Measurements from ENCODE around the gene HEXA. TPM values are rescaled to one million over a fixed set of nuclear protein-coding genes. Genes with fewer than 3 reads are reported as not detected.
"Not testable (repeated sequence)": the region's sequence is repeated elsewhere in the genome, so short reads cannot be mapped to it uniquely, and the experiment has no call there.

Gene HEXA
- total RNA-seq, 4 donors from 2014 or later, result 51.0 to 59.3 (median 53.6) TPM

DNA sequence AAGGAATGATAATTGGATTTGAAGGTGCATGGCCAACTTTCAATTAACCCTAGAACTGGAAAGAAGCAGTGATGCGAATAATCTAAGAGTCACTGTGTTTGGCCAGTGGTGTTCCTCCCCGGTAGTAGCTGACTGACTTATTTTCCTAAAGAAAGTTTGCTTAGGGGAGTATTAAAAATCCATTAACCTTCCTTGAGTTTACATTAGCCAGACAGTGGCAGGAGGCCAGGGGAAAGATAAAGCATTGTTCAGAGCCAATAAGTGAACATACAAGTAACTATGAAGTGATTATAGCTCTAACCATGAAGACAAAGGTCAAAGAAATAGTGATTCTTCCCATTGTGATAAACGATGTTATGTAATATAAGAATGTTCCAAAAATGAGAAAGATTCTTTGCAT lies 13.4 kb upstream of the HEXA start:
- H3K36me3 ChIP-seq, result no peaks in the 10 kb centered on the region
- peaks cover 0 to 9% (median 0%) of the 10 kb centered on the region in 4 donors for H3K4me1 ChIP-seq
- no peak overlapping the region for H3K27ac ChIP-seq (replicated peaks in 1 of 4)
- 19% methylated on average over 3 of the region's 3 CpGs for WGBS
- intact Hi-C loops (cut with DNase I), result no loop called here
- DNase-seq (ENCODE audit: extremely low spot score), result no peak
- no peak overlapping the region for H3K4me3 ChIP-seq
- no peak for TF ChIP-seq CTCF (IDR thresholded peaks at IDR 0.05)
- no peak for TF ChIP-seq EP300 (IDR thresholded peaks at IDR 0.05)
- no peak for TF ChIP-seq POLR2A (IDR thresholded peaks at IDR 0.05; ENCODE audit: low read depth)
- TF ChIP-seq POLR2AphosphoS5 (IDR thresholded peaks at IDR 0.05), result no peak
- H3K9me3 ChIP-seq, result no peaks in the 10 kb centered on the region
- peaks cover 0 to 40% (median 1%) of the 10 kb centered on the region in 4 donors for H3K27me3 ChIP-seq

GRCh38 chr15:72387741-72388140 lies 11.9 kb upstream of the HEXA start:
- DNase-seq (ENCODE audit: extremely low spot score), result no peak
- intact Hi-C loops (cut with DNase I), result no loop called here
- Histone ChIP-seq H3K4me1 (peaks cover 0 to 9% (median 0%) of the 10 kb centered on the region in 4 donors), H3K36me3 (no peaks in the 10 kb centered on the region), H3K9me3 (no peaks in the 10 kb centered on the region), H3K27me3 (peaks cover 0 to 44% (median 1%) of the 10 kb centered on the region in 4 donors), H3K27ac (replicated peaks in 1 of 4) (no peak overlapping the region), H3K4me3 (no peak overlapping the region)
- TF ChIP-seq POLR2A (IDR thresholded peaks at IDR 0.05; ENCODE audit: low read depth) (no peak), CTCF (IDR thresholded peaks at IDR 0.05) (no peak), POLR2AphosphoS5 (IDR thresholded peaks at IDR 0.05) (no peak), EP300 (IDR thresholded peaks at IDR 0.05) (no peak)

DNA sequence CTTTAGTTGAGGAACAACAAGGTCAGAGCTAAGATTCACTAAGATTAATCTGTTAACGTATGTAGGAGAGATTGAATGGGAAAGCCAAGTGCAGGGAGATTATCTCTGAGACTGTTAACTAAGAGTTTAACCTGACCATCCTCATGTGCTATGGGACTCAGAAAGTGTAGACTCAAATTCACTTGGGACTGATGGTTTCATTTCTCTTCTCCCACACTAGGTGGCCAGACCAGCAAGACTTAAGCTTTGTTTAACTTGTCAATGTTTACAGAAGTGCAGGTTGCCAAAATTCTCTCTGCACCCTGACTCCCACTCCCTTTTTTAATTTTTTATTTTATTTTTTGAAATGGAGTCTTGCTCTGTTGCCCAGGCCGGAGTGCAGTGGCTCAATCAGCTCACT lies 6.3 kb upstream of the HEXA start:
- Histone ChIP-seq H3K4me3 (no peak overlapping the region), H3K4me1 (peaks cover 0 to 9% (median under 1%) of the 10 kb centered on the region in 4 donors), H3K36me3 (no peaks in the 10 kb centered on the region), H3K9me3 (no peaks in the 10 kb centered on the region), H3K27ac (replicated peaks in 1 of 4) (no peak overlapping the region), H3K27me3 (peaks cover 0 to 43% (median 0%) of the 10 kb centered on the region in 4 donors)
- no peak for DNase-seq (ENCODE audit: extremely low spot score)
- TF ChIP-seq POLR2AphosphoS5 (IDR thresholded peaks at IDR 0.05) (no peak), POLR2A (IDR thresholded peaks at IDR 0.05; ENCODE audit: low read depth) (no peak), CTCF (IDR thresholded peaks at IDR 0.05) (no peak), EP300 (IDR thresholded peaks at IDR 0.05) (no peak)
- WGBS, result 60% methylated on average over 2 of the region's 2 CpGs
- intact Hi-C loops (cut with DNase I), result no loop called here

DNA sequence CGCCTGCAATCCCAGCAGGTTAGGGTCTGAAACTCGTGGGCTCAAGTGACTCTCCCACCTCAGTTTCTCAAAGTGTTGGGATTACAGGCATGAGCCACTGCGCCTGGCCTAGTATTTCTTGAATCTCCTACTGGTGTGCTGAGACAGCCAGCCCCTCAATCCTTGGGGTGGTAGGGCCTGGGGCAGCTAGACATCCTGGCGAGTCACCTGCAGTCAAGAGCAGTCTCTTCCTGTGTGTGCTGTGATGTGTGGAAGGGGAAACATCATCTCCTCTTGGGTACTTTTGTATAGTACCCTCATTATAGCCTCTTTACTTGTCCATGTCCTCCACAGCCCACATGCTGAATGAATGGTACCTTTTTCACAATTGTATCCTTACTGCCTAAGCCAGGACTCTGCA lies 4.9 kb upstream of the HEXA start:
- Histone ChIP-seq H3K27me3 (peaks cover 0 to 36% (median 0%) of the 10 kb centered on the region in 4 donors), H3K27ac (replicated peaks in 1 of 4) (no peak overlapping the region), H3K4me3 (no peak overlapping the region), H3K9me3 (no peaks in the 10 kb centered on the region), H3K36me3 (no peaks in the 10 kb centered on the region), H3K4me1 (peaks cover 8 to 18% (median 9%) of the 10 kb centered on the region in 4 donors)
- DNase-seq (ENCODE audit: extremely low spot score), result no peak
- intact Hi-C loops (cut with DNase I), result no loop called here
- TF ChIP-seq POLR2AphosphoS5 (IDR thresholded peaks at IDR 0.05) (no peak), CTCF (IDR thresholded peaks at IDR 0.05) (no peak), EP300 (IDR thresholded peaks at IDR 0.05) (no peak), POLR2A (IDR thresholded peaks at IDR 0.05; ENCODE audit: low read depth) (no peak)
- 78% methylated on average over 4 of the region's 4 CpGs for WGBS

GRCh38 chr15:72379856-72380430 lies 4.1 kb upstream of the HEXA start:
- WGBS, result 63% methylated on average over 2 of the region's 2 CpGs
- Histone ChIP-seq H3K27me3 (peaks cover 0 to 28% (median 0%) of the 10 kb centered on the region in 4 donors), H3K36me3 (no peaks in the 10 kb centered on the region), H3K9me3 (no peaks in the 10 kb centered on the region), H3K4me3 (no peak overlapping the region), H3K4me1 (peaks cover 14 to 21% (median 15%) of the 10 kb centered on the region in 4 donors), H3K27ac (replicated peaks in 1 of 4) (no peak overlapping the region)
- TF ChIP-seq EP300 (IDR thresholded peaks at IDR 0.05), result no peak
- TF ChIP-seq POLR2AphosphoS5 (IDR thresholded peaks at IDR 0.05), result no peak
- TF ChIP-seq POLR2A (IDR thresholded peaks at IDR 0.05; ENCODE audit: low read depth), result no peak
- no peak for TF ChIP-seq CTCF (IDR thresholded peaks at IDR 0.05)
- no peak for DNase-seq (ENCODE audit: extremely low spot score)
- intact Hi-C loops (cut with DNase I), result loop anchor here (5.0 kb wide), 1 partner anchor 92 kb away; the partner anchor contains the start of gene ARIH1

DNA sequence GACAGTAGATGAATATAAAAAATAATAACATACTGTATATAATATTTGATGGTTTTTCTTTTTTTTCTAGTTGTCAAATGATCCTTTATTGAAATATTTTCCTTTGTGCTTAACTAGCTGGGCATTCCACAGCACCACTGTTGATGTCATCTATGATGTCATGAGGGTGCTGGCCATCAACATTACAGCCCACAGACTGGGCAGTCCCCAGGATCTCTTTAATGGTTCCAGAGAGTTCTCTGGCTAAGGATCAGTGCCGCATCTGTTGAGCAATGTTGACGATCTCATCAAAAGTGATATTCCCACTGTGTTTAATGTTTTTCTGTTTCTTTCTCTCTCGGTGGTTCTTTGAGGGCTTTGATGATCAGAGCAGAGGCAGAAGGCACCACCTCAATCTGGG lies 3.3 kb upstream of the HEXA start:
- Histone ChIP-seq H3K27me3 (peaks cover 0 to 20% (median 0%) of the 10 kb centered on the region in 4 donors), H3K4me1 (peaks cover 22 to 29% (median 24%) of the 10 kb centered on the region in 4 donors)
- 90% methylated on average over 3 of the region's 3 CpGs for WGBS
- not testable (repeated sequence) for H3K36me3 ChIP-seq; H3K4me3 ChIP-seq; H3K9me3 ChIP-seq; H3K27ac ChIP-seq (replicated peaks in 1 of 4); DNase-seq (ENCODE audit: extremely low spot score)
- intact Hi-C loops (cut with DNase I), result loop anchor here (5.0 kb wide), 1 partner anchor 93 kb away; the partner anchor contains the start of gene ARIH1

All from esophagus muscularis mucosa (tissue), 4 donors.